Measurements from ENCODE around the gene KCNQ1OT1. TPM values are rescaled to one million over a fixed set of nuclear protein-coding genes. Genes with fewer than 3 reads are reported as not detected.

KCNQ1OT1 gene
- total and polyA plus RNA-seq, 3 experiments from 2014 or later, result 0.08 to 0.20 (median 0.20) TPM

GRCh38 chr11:2595204-2595603 lies 104.6 kb downstream of the KCNQ1OT1 start:
- H3K27me3 Mint-ChIP-seq, result peaks cover 6 to 7% of the 10 kb centered on the region in 2 donors
- POLR2A ChIA-PET, result no interaction called here

GRCh38 chr11:2594267-2594666 lies 105.5 kb downstream of the KCNQ1OT1 start:
- Mint-ChIP-seq H3K27me3 (peaks cover 4 to 6% of the 10 kb centered on the region in 2 donors), H3K36me3 (peaks cover 0 to 7% (median 7%) of the 10 kb centered on the region in 3 donors), H3K4me1 (no peaks in the 10 kb centered on the region), H3K4me3 (no peak overlapping the region), H3K9me3 (peaks cover 1 to 18% (median 7%) of the 10 kb centered on the region in 5 donors), H3K27ac (no peak overlapping the region)
- H3K4me1 ChIP-seq (ENCODE audit: insufficient read depth, low read length), result no peaks in the 10 kb centered on the region
- H3K27ac ChIP-seq (ENCODE audit: low read depth, low read length), result no peak overlapping the region
- no peaks in the 10 kb centered on the region for H3K36me3 ChIP-seq (ENCODE audit: insufficient read depth, low read length)
- POLR2A ChIA-PET, result no interaction called here
- H3K4me3 ChIP-seq (ENCODE audit: low read length), result no peak overlapping the region
- H3K27me3 ChIP-seq (ENCODE audit: insufficient read depth, low read length, poor library complexity, severe bottlenecking), result no peaks in the 10 kb centered on the region
- DNase-seq, result no peak
- no peaks in the 10 kb centered on the region for H3K9me3 ChIP-seq (ENCODE audit: low read length)
- CTCF ChIA-PET, result no interaction called here

More at GRCh38 chr11:2595204-2595603, 104.6 kb downstream of the KCNQ1OT1 start:
- no peak overlapping the region for H3K4me3 Mint-ChIP-seq
- H3K9me3 Mint-ChIP-seq, result peaks cover 1 to 18% (median 7%) of the 10 kb centered on the region in 5 donors
- H3K27ac Mint-ChIP-seq, result no peak overlapping the region
- H3K36me3 Mint-ChIP-seq, result peaks cover 0 to 7% (median 7%) of the 10 kb centered on the region in 3 donors
- CTCF ChIA-PET, result no interaction called here
- Histone ChIP-seq H3K27me3 (ENCODE audit: insufficient read depth, low read length, poor library complexity, severe bottlenecking) (no peaks in the 10 kb centered on the region), H3K9me3 (ENCODE audit: low read length) (no peaks in the 10 kb centered on the region), H3K27ac (ENCODE audit: low read depth, low read length) (no peak overlapping the region), H3K4me3 (ENCODE audit: low read length) (no peak overlapping the region), H3K4me1 (ENCODE audit: insufficient read depth, low read length) (no peaks in the 10 kb centered on the region), H3K36me3 (ENCODE audit: insufficient read depth, low read length) (no peaks in the 10 kb centered on the region)
- no peaks in the 10 kb centered on the region for H3K4me1 Mint-ChIP-seq
- no peak for DNase-seq

- H3K36me3 ChIP-seq (ENCODE audit: insufficient read depth, low read length), result no peaks in the 10 kb centered on the region
- H3K4me1 ChIP-seq (ENCODE audit: insufficient read depth, low read length), result no peaks in the 10 kb centered on the region
- H3K27ac ChIP-seq (ENCODE audit: low read depth, low read length), result no peak overlapping the region
- H3K9me3 ChIP-seq (ENCODE audit: low read length), result no peaks in the 10 kb centered on the region
- H3K27ac Mint-ChIP-seq, result no peak overlapping the region
- H3K36me3 Mint-ChIP-seq, result peaks cover 0 to 9% (median 7%) of the 10 kb centered on the region in 3 donors
- ChIA-PET POLR2A (no interaction called here), CTCF (no interaction called here)
- no peak for DNase-seq
- peaks cover 0 to 6% of the 10 kb centered on the region in 2 donors for H3K27me3 Mint-ChIP-seq
- peaks cover 1 to 15% (median 6%) of the 10 kb centered on the region in 5 donors for H3K9me3 Mint-ChIP-seq
- no peaks in the 10 kb centered on the region for H3K4me1 Mint-ChIP-seq
- no peak overlapping the region for H3K4me3 Mint-ChIP-seq
- H3K27me3 ChIP-seq (ENCODE audit: insufficient read depth, low read length, poor library complexity, severe bottlenecking), result no peaks in the 10 kb centered on the region
- no peak overlapping the region for H3K4me3 ChIP-seq (ENCODE audit: low read length)
Observed at GRCh38 chr11:2593393-2593950, 106.3 kb downstream of the KCNQ1OT1 start.

- H3K9me3 ChIP-seq (ENCODE audit: low read length), result no peaks in the 10 kb centered on the region
- H3K27me3 Mint-ChIP-seq, result peaks cover 0 to 6% of the 10 kb centered on the region in 2 donors
- POLR2A ChIA-PET, result no interaction called here
- peaks cover 0 to 9% (median 1%) of the 10 kb centered on the region in 5 donors for H3K9me3 Mint-ChIP-seq
- H3K4me1 Mint-ChIP-seq, result no peaks in the 10 kb centered on the region
- CTCF ChIA-PET, result no interaction called here
- H3K27me3 ChIP-seq (ENCODE audit: insufficient read depth, low read length, poor library complexity, severe bottlenecking), result no peaks in the 10 kb centered on the region
- DNase-seq, result no peak
- H3K4me3 ChIP-seq (ENCODE audit: low read length), result no peak overlapping the region
- no peaks in the 10 kb centered on the region for H3K4me1 ChIP-seq (ENCODE audit: insufficient read depth, low read length)
- H3K36me3 ChIP-seq (ENCODE audit: insufficient read depth, low read length), result no peaks in the 10 kb centered on the region
- peaks cover 0 to 9% (median 4%) of the 10 kb centered on the region in 3 donors for H3K36me3 Mint-ChIP-seq
- no peak overlapping the region for H3K4me3 Mint-ChIP-seq
- no peak overlapping the region for H3K27ac ChIP-seq (ENCODE audit: low read depth, low read length)
- no peak overlapping the region for H3K27ac Mint-ChIP-seq
Observed at GRCh38 chr11:2592559-2593392, 107.0 kb downstream of the KCNQ1OT1 start.

GRCh38 chr11:2591805-2592204 lies 108.0 kb downstream of the KCNQ1OT1 start:
- CTCF ChIA-PET, result no interaction called here
- no peaks in the 10 kb centered on the region for H3K9me3 ChIP-seq (ENCODE audit: low read length)
- no peaks in the 10 kb centered on the region for H3K36me3 ChIP-seq (ENCODE audit: insufficient read depth, low read length)
- Mint-ChIP-seq H3K4me3 (no peak overlapping the region), H3K27me3 (peaks cover 0 to 6% of the 10 kb centered on the region in 2 donors), H3K9me3 (no peaks in the 10 kb centered on the region), H3K36me3 (peaks cover 0 to 9% (median 0%) of the 10 kb centered on the region in 3 donors), H3K4me1 (no peaks in the 10 kb centered on the region), H3K27ac (no peak overlapping the region)
- H3K27me3 ChIP-seq (ENCODE audit: insufficient read depth, low read length, poor library complexity, severe bottlenecking), result no peaks in the 10 kb centered on the region
- peak in 1 of 5 donors; percentile 42 for DNase-seq
- H3K4me1 ChIP-seq (ENCODE audit: insufficient read depth, low read length), result no peaks in the 10 kb centered on the region
- no peak overlapping the region for H3K27ac ChIP-seq (ENCODE audit: low read depth, low read length)
- no peak overlapping the region for H3K4me3 ChIP-seq (ENCODE audit: low read length)
- POLR2A ChIA-PET, result no interaction called here

- Mint-ChIP-seq H3K27me3 (peaks cover 0 to 4% of the 10 kb centered on the region in 2 donors), H3K36me3 (peaks cover 0 to 9% (median 0%) of the 10 kb centered on the region in 3 donors), H3K27ac (no peak overlapping the region), H3K9me3 (no peaks in the 10 kb centered on the region), H3K4me1 (no peaks in the 10 kb centered on the region), H3K4me3 (no peak overlapping the region)
- ChIA-PET POLR2A (no interaction called here), CTCF (no interaction called here)
- Histone ChIP-seq H3K9me3 (ENCODE audit: low read length) (no peaks in the 10 kb centered on the region), H3K27me3 (ENCODE audit: insufficient read depth, low read length, poor library complexity, severe bottlenecking) (no peaks in the 10 kb centered on the region), H3K27ac (ENCODE audit: low read depth, low read length) (no peak overlapping the region), H3K4me3 (ENCODE audit: low read length) (no peak overlapping the region), H3K4me1 (ENCODE audit: insufficient read depth, low read length) (no peaks in the 10 kb centered on the region), H3K36me3 (ENCODE audit: insufficient read depth, low read length) (no peaks in the 10 kb centered on the region)
- DNase-seq, result no peak
Observed at GRCh38 chr11:2590965-2591754, 108.6 kb downstream of the KCNQ1OT1 start.

- Histone ChIP-seq H3K9me3 (ENCODE audit: low read length) (no peaks in the 10 kb centered on the region), H3K27ac (ENCODE audit: low read depth, low read length) (no peak overlapping the region), H3K4me3 (ENCODE audit: low read length) (no peak overlapping the region), H3K4me1 (ENCODE audit: insufficient read depth, low read length) (no peaks in the 10 kb centered on the region), H3K27me3 (ENCODE audit: insufficient read depth, low read length, poor library complexity, severe bottlenecking) (no peaks in the 10 kb centered on the region), H3K36me3 (ENCODE audit: insufficient read depth, low read length) (no peaks in the 10 kb centered on the region)
- Mint-ChIP-seq H3K36me3 (peaks cover 0 to 9% (median 0%) of the 10 kb centered on the region in 3 donors), H3K27ac (no peak overlapping the region), H3K4me3 (no peak overlapping the region), H3K27me3 (peaks cover 0 to 4% of the 10 kb centered on the region in 2 donors), H3K4me1 (no peaks in the 10 kb centered on the region), H3K9me3 (no peaks in the 10 kb centered on the region)
- POLR2A ChIA-PET, result no interaction called here
- DNase-seq, result peak in 1 of 5 donors; percentile 41
- CTCF ChIA-PET, result no interaction called here
Observed at GRCh38 chr11:2590131-2590964, 109.4 kb downstream of the KCNQ1OT1 start.

Measured in CD8-positive, alpha-beta memory T cell (primary cell).